Urinary bladder (tissue), 4 donors: ENCODE results near the gene PACSIN3. TPM values are rescaled to one million over a fixed set of nuclear protein-coding genes. Genes with fewer than 3 reads are reported as not detected.
A peak's percentile ranks its signal among the peaks of the same experiment; 100 is the strongest.

Experiments used
- DNase-seq: peaks from one replicate; pipeline ENCODE4 v3.0.0-alpha.2; 2015; ENCODE audit errors: extremely low spot score
- H3K27ac ChIP-seq: one replicate; pipeline ENCODE4 v1.5.1; 2013; ENCODE audit warnings: low read depth, mild to moderate bottlenecking, moderate library complexity
- H3K36me3 ChIP-seq: one replicate; pipeline ENCODE4 v1.6.1; 2013; ENCODE audit warnings: mild to moderate bottlenecking, moderate library complexity; ENCODE audit not compliant: insufficient read depth
- H3K4me1 ChIP-seq: one replicate; pipeline ENCODE4 v1.6.1; 2013; ENCODE audit warnings: mild to moderate bottlenecking, moderate library complexity; ENCODE audit not compliant: insufficient read depth
- H3K4me3 ChIP-seq: one replicate; pipeline ENCODE4 v1.5.1; 2013; ENCODE audit warnings: low read depth, low read length
- WGBS: extraction: QIAGEN DNeasy Blood & Tissue Kit; methylation state at CpG from one replicate; pipeline ENCODE4 v1.1.7; 2013; 5-methylcytosine and 5-hydroxymethylcytosine counted together
- polyA plus RNA-seq: library from polyadenylated mRNA; stranded (reverse); fragments of 200-250 nt; gene quantifications from one replicate; pipeline ENCODE4 v1.2.3, GENCODE V29; 2013
- total RNA-seq: library from RNA; depleted of rRNA; stranded (reverse); fragments of >200 nt; gene quantifications from one replicate; pipeline ENCODE4 v1.2.3, GENCODE V29; 2014
- donor health status: healthy with polysubstance abuse.
- donor health status: healthy.

The PACSIN3 gene
- total and polyA plus RNA-seq, 2 donors = 14.9 to 33.9 TPM

DNA sequence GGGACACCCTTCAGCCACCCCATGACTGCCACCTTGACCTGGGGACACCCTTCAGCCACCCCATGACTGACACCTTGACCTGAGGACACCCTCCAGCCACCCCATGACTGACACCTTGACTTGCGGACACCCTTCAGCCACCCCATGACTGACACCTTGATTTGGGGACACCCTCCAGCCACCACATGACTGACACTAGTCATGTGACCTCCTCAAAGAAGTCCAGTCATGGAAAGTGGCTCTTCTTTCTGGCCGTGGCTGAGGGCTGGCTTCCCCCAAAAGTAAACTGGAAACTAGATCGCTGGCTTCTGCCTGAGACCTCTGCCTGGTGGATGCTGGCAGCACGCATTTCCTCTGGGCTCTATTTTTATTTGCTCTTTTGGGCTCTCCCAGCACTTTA is 38.0 kb downstream of the PACSIN3 start:
- DNase-seq = no peak
- Histone ChIP-seq H3K4me1 (no peaks in the 10 kb centered on the region), H3K4me3 (no peak overlapping the region), H3K36me3 (no peaks in the 10 kb centered on the region), H3K27ac (no peak overlapping the region)
- 95% methylated on average over 4 of the region's 4 CpGs for WGBS

DNA sequence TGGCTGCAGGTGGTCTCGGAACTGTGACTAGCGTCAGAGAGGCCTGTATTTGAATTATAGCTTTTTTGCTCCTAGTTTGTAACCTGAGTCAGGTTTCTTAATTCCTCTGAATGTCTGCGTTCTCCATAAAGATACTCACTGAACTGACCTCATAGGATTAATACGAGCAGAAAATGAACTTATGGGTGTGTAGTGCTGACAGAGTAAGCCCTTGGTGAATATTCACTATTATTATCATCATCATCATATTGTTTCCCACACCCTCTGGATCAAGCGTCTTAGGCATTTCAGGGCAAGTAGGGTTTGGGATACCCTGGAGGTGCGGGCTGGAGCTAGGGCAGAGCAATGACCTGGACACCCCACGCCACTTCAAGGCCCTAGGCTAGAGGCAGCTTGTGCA is 38.6 kb downstream of the PACSIN3 start:
- no peak overlapping the region for H3K27ac ChIP-seq
- H3K36me3 ChIP-seq = no peaks in the 10 kb centered on the region
- no peaks in the 10 kb centered on the region for H3K4me1 ChIP-seq
- no peak overlapping the region for H3K4me3 ChIP-seq
- WGBS = 96% methylated on average over 7 of the region's 7 CpGs
- no peak for DNase-seq

DNA sequence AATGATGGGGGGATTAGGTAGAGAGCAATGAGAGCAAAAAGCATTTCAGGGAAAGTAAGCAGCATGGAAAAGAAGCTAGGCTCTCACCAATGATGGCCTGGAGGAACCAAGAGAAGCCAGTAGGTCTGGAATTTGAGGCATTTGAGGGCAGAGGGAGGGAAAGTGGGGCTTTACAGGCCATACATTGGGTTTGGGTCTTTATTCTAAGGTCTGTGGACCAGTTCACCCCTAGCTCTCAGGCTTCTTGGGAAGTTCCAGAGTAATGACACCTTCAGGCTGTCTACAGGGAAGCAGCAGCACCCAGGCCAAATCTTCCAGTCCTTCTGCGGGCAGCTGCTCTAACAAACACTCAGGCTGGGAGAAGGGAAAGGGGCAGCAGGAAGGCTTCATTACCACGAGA is 39.0 kb downstream of the PACSIN3 start:
- Histone ChIP-seq H3K36me3 (no peaks in the 10 kb centered on the region), H3K27ac (no peak overlapping the region), H3K4me3 (no peak overlapping the region), H3K4me1 (no peaks in the 10 kb centered on the region)
- no peak for DNase-seq
- 88% methylated on average over 2 of the region's 2 CpGs for WGBS

DNA sequence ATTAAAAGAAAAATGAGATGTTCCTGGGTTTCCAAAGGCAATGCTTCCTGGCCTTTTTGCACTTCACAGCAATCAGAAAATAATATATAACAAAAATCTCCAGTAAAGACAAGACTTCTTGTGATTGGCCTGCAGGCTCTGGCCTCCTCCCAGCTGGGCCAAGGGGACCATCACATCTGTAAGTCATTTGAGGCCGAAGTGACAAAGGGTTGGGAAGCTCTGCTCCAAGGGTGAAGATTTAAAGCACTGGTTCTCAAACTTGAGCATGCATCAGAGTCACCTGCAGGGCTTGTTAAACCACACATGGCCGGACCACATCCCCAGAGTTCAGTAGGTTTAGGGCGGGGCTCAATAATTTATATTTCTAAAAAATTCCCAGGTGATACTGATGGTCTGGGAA is 41.7 kb downstream of the PACSIN3 start:
- 91% methylated on average over 3 of the region's 3 CpGs for WGBS
- DNase-seq = no peak
- Histone ChIP-seq H3K4me3 (no peak overlapping the region), H3K27ac (no peak overlapping the region), H3K4me1 (no peaks in the 10 kb centered on the region), H3K36me3 (no peaks in the 10 kb centered on the region)

DNA sequence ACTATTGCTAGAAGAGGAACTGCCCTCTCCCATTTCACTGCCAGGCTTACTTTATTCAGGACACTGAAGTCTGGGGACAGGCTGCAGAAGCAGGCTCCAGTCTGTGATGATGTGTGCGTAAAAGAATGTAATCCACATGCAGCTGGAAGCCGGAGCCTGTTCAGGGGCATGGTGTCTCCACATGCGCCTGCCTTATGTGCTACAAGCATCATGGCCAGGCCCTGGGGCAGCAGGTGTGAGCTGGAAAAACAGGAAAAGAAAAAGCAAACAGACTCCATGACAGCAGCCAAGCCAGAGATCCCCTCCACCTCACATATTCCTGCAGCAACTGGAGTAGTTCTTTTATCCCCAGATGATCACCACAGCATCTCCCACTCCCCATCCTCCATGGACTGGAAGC is 42.9 kb downstream of the PACSIN3 start:
- no peaks in the 10 kb centered on the region for H3K36me3 ChIP-seq
- WGBS = 25% methylated on average over 3 of the region's 3 CpGs
- H3K4me3 ChIP-seq = no peak overlapping the region
- no peak overlapping the region for H3K27ac ChIP-seq
- H3K4me1 ChIP-seq = no peaks in the 10 kb centered on the region
- DNase-seq = peak; percentile 45

DNA sequence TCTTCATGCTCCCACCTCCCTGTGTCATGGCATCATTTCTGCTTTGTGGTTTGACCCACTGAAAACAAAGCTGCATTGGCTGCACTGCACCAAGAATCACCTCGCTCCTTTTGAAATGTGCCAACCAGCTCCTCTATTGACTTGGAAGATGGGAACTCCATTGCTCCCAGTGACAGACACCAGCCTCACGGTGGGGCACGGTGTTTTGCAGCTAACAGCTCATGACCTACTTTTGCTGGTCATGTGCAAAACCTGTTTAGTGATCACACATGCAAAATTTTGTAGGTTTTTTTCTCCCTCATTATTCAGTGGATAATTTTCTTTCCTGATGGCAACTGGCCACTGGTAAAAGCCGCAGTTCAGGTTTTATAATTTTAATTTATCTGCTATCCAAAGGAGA is 46.4 kb downstream of the PACSIN3 start:
- no peak overlapping the region for H3K27ac ChIP-seq
- WGBS = 87% methylated on average over 4 of the region's 4 CpGs

DNA sequence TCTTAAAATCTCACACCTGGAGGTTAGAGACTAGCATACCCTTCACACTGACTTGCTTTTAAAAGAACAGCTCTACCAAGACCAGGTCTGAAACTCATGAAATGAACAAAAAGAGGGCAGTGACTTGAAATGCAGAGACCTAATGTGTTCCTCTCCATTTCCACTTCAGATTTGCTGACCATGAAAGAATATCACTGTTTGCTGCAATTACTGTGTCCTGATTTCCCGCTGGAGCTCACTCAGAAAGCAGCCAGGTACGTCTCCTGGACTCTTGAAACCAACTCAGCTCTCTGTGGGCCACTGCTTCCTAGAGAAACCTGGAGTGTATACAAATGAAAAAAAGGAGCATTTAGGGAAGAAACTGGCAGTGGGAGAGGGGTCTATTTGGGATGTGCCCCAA is 48.8 kb downstream of the PACSIN3 start:
- no peaks in the 10 kb centered on the region for H3K36me3 ChIP-seq
- H3K4me3 ChIP-seq = no peak overlapping the region
- 97% methylated on average over 2 of the region's 2 CpGs for WGBS
- H3K27ac ChIP-seq = no peak overlapping the region
- no peak for DNase-seq
- no peaks in the 10 kb centered on the region for H3K4me1 ChIP-seq

More for the DNA sequence above, 46.4 kb downstream of the PACSIN3 start:
- DNase-seq = no peak
- no peak overlapping the region for H3K4me3 ChIP-seq
- H3K36me3 ChIP-seq = no peaks in the 10 kb centered on the region
- H3K4me1 ChIP-seq = no peaks in the 10 kb centered on the region

DNA sequence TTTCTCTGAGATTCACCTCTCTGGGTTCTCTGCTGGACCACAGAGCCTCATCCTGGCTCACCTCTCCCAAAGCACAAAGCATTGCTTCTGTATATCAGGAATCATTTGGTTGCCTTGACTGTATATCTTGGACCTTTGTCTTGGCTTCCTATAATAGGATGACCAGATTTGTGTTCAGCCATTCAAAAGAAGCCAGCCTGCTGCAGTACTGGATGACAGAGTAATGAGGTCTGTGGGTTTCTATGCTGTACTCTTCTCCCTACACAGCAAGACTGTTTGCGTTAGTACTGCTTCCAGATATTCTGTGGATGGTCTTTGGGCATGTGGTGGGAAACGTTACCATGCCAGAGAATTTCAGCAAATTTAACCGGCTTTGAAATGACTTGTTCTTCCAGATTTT is 49.3 kb downstream of the PACSIN3 start:
- 95% methylated on average over 3 of the region's 3 CpGs for WGBS
- DNase-seq = no peak

DNA sequence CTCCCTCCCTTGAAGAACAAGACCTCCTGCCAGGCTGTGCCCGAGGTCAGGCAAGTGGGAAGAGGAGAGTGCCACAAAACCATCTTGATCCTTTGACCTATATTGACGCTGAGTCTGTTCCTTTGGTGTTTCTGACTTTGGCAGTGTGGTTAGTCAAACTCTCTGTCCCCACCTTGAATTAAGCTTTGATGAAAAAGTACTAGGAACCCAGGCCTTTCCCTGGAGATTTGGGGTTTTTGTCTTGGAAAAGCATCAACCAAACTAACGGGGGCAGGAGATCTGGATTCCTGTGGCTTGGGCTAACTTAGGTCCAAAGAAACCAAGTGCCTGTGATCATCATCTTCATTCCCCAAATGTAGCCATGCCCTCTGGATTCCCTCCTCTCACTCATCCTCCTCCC is 49.9 kb downstream of the PACSIN3 start:
- Histone ChIP-seq H3K36me3 (no peaks in the 10 kb centered on the region), H3K27ac (no peak overlapping the region), H3K4me1 (no peaks in the 10 kb centered on the region), H3K4me3 (no peak overlapping the region)
- DNase-seq = no peak
- 79% methylated on average over 3 of the region's 3 CpGs for WGBS

More for the DNA sequence above, 49.3 kb downstream of the PACSIN3 start:
- Histone ChIP-seq H3K36me3 (no peaks in the 10 kb centered on the region), H3K4me1 (no peaks in the 10 kb centered on the region), H3K4me3 (no peak overlapping the region), H3K27ac (no peak overlapping the region)

DNA sequence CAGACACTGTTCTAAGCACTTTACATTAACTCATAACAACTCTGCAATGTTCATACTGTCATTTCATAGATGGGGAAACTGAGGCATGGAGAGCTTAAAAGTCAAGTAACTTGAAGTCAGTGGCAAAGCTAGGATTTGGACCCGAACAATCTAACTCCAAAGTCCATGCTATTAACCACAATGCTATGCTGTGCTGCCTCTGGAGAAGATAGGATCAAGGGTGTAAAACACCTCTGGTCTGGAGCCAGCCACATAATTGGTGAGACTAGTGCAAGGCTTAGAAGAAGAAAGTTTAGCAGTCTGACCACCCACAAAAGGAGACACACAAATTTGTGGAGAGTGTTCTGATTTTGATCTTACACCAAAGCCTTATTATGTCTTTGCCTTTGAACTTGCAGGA is 53.3 kb downstream of the PACSIN3 start:
- no peak for DNase-seq
- H3K36me3 ChIP-seq = no peaks in the 10 kb centered on the region
- H3K4me3 ChIP-seq = no peak overlapping the region
- 83% methylated on average over 1 of the region's 1 CpG for WGBS
- H3K4me1 ChIP-seq = no peaks in the 10 kb centered on the region
- H3K27ac ChIP-seq = no peak overlapping the region

DNA sequence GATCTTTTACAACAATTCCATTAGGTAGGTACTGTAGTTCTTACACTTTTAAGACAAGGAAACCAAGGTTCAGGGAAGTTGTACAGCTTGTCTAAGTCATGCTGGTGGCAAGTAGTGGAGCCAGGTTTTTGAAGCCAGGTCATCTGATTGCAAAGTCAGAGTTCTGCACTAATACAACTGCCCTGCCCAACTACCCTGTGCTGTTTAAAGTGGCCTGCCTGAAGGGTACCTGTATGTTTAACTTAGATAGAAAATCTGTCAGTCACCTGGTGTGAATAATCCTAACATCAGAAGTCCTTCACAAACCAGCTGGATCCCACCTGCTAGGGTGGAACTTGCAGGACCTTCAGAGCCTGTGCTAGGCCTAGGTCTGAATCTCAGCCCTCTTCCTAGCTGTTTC is 53.7 kb downstream of the PACSIN3 start:
- Histone ChIP-seq H3K27ac (no peak overlapping the region), H3K4me3 (no peak overlapping the region), H3K4me1 (no peaks in the 10 kb centered on the region), H3K36me3 (no peaks in the 10 kb centered on the region)
- no peak for DNase-seq

DNA sequence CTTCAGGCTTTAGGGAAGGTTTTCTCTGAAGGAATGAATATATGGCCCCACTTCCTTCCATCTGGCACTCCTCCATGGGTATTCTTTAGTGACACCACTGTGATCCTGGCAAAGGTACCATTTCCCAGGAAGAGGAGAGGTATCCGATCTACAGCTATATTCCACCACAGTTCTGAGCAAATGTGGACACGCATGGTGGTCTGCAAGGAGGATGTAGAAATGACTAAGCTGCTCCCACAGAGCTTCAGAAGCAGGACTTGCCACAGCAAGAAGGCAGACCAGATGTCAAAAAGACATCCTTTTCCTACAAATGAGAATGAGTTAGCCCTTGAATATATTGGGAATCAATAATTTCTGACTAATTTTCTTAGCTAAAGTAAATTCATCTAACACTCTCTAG is 55.1 kb downstream of the PACSIN3 start:
- Histone ChIP-seq H3K4me3 (no peak overlapping the region), H3K27ac (no peak overlapping the region), H3K4me1 (no peaks in the 10 kb centered on the region), H3K36me3 (no peaks in the 10 kb centered on the region)
- DNase-seq = no peak
- 96% methylated on average over 2 of the region's 2 CpGs for WGBS

DNA sequence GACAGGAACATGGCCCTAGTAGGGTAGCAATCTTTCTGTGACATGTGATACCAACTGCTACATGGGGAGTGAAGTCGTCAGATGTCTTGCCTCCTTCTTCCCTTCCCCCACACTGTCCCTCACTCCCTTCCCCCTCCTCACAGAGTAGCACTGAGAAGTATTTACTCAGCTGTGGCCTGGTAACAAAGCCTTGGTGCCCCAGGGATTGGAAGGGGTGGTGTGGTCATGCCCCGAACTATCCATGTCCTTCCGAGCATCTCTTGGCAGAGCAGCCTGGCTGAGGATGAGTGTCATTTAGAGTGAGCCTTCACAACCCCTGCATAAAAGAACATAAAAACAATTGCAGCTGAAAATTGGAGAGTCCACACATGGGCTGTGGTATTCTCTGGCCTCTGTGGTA is 55.7 kb downstream of the PACSIN3 start:
- Histone ChIP-seq H3K4me1 (no peaks in the 10 kb centered on the region), H3K27ac (no peak overlapping the region), H3K36me3 (no peaks in the 10 kb centered on the region), H3K4me3 (no peak overlapping the region)
- 79% methylated on average over 3 of the region's 3 CpGs for WGBS
- DNase-seq = no peak
